AG09319 (cell line): ENCODE results near the gene CTNND2.

ENCODE experiments used
- DNase-seq: peaks from one replicate; pipeline ENCODE4 v3.0.0-alpha.2; 2010; ENCODE audit warnings: low read depth; ENCODE audit errors: extremely low read depth
- CTCF ChIP-seq: IDR thresholded peaks from 2 replicates; pipeline ENCODE4 v1.5.1; 2011; ENCODE audit warnings: low read depth, mild to moderate bottlenecking, inconsistent platforms, low read length, moderate library complexity

CTNND2 gene

GRCh38 chr5:11302663-11303062, 601.6 kb downstream of the CTNND2 start:
- DNase-seq: no peak
- no peak for TF ChIP-seq CTCF

- TF ChIP-seq CTCF: no peak
- no peak for DNase-seq
Observed at GRCh38 chr5:11301171-11301570, 603.1 kb downstream of the CTNND2 start.

- no peak for DNase-seq
- no peak for TF ChIP-seq CTCF
Observed at GRCh38 chr5:11300736-11301135, 603.5 kb downstream of the CTNND2 start.

GRCh38 chr5:11298877-11299276, 605.4 kb downstream of the CTNND2 start:
- no peak for DNase-seq
- TF ChIP-seq CTCF: no peak

GRCh38 chr5:11293523-11293922, 610.7 kb downstream of the CTNND2 start:
- no peak for TF ChIP-seq CTCF
- no peak for DNase-seq

- no peak for DNase-seq
- no peak for TF ChIP-seq CTCF
Observed at GRCh38 chr5:11292648-11293356, 611.4 kb downstream of the CTNND2 start.

- DNase-seq: no peak
- no peak for TF ChIP-seq CTCF
Observed at GRCh38 chr5:11289733-11290132, 614.5 kb downstream of the CTNND2 start.
